ENCODE results near the gene DDX54.

- TF ChIP-seq, protein P1, sequence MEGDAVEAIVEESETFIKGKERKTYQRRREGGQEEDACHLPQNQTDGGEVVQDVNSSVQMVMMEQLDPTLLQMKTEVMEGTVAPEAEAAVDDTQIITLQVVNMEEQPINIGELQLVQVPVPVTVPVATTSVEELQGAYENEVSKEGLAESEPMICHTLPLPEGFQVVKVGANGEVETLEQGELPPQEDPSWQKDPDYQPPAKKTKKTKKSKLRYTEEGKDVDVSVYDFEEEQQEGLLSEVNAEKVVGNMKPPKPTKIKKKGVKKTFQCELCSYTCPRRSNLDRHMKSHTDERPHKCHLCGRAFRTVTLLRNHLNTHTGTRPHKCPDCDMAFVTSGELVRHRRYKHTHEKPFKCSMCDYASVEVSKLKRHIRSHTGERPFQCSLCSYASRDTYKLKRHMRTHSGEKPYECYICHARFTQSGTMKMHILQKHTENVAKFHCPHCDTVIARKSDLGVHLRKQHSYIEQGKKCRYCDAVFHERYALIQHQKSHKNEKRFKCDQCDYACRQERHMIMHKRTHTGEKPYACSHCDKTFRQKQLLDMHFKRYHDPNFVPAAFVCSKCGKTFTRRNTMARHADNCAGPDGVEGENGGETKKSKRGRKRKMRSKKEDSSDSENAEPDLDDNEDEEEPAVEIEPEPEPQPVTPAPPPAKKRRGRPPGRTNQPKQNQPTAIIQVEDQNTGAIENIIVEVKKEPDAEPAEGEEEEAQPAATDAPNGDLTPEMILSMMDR (IDR thresholded peaks at IDR 0.05), result no peak
- TF ChIP-seq POLR2AphosphoS5 (IDR thresholded peaks at IDR 0.05) (no peak), POLR2A (IDR thresholded peaks at IDR 0.05; ENCODE audit: low read depth) (no peak), EP300 (IDR thresholded peaks at IDR 0.05) (no peak)
These were observed 69.7 kb downstream of the DDX54 start for GRCh38 chr12:113115455-113116126.
